DND-41 (cell line): Measurements from ENCODE around the gene TOP3A.
"Not testable (repeated sequence)": the region's sequence is repeated elsewhere in the genome, so short reads cannot be mapped to it uniquely, and the experiment has no call there.

ENCODE experiments used
- ATAC-seq: fragments of 200-7000 bp; cut with Tn5 transposase; 3 replicates; pipeline ENCODE4 v1.9.1; 2021; ENCODE audit warnings: low read depth; ENCODE audit not compliant: insufficient read depth
- DNase-seq: peaks from one replicate; pipeline ENCODE4 v3.0.0-alpha.2; 2020
- H2AFZ ChIP-seq: 2 replicates; pipeline ENCODE4 v1.6.0; 2012; ENCODE audit warnings: low read depth, low read length
- H3K27ac ChIP-seq: 2 replicates; pipeline ENCODE4 v1.5.1; 2012; ENCODE audit warnings: low read length, inconsistent platforms
- H3K27me3 ChIP-seq: fragments of 200-600 bp; sonication (generic); 2 replicates; pipeline ENCODE4 v1.6.0; 2012; ENCODE audit warnings: low read length, mild to moderate bottlenecking, inconsistent platforms; ENCODE audit not compliant: insufficient read depth, poor library complexity
- H3K36me3 ChIP-seq: 2 replicates; pipeline ENCODE4 v1.5.1; 2012; ENCODE audit warnings: low read length, inconsistent platforms; ENCODE audit not compliant: insufficient read depth
- H3K4me1 ChIP-seq: 2 replicates; pipeline ENCODE4 v1.5.1; 2012; ENCODE audit warnings: mild to moderate bottlenecking, low read length; ENCODE audit not compliant: insufficient read depth
- H3K4me2 ChIP-seq: 2 replicates; pipeline ENCODE4 v1.6.0; 2012; ENCODE audit warnings: mild to moderate bottlenecking, moderate library complexity, low read length, inconsistent platforms; ENCODE audit not compliant: insufficient read depth
- H3K4me3 ChIP-seq, 2 experiments: fragments of 200-600 bp in 1 of 2; shearing (Covaris generic) in 1 of 2; 2 replicates each; pipeline ENCODE4 v1.5.1; 2012 to 2016; ENCODE audit warnings: inconsistent platforms in 2 of 2, low read length in 2 of 2, mild to moderate bottlenecking in 2 of 2, low read depth in 1 of 2, moderate library complexity in 1 of 2
- H3K79me2 ChIP-seq: 2 replicates; pipeline ENCODE4 v1.6.0; 2012; ENCODE audit warnings: low read length, inconsistent platforms; ENCODE audit not compliant: insufficient read depth
- H3K9ac ChIP-seq: 2 replicates; pipeline ENCODE4 v1.6.0; 2012; ENCODE audit warnings: low read depth, mild to moderate bottlenecking, inconsistent platforms, low read length, moderate library complexity
- H3K9me3 ChIP-seq: 2 replicates; pipeline ENCODE4 v1.5.1; 2012; ENCODE audit warnings: low read length, moderate library complexity, mild to moderate bottlenecking, inconsistent platforms; ENCODE audit not compliant: insufficient read depth, severe bottlenecking
- H4K20me1 ChIP-seq: 2 replicates; pipeline ENCODE4 v1.6.0; 2012; ENCODE audit warnings: low read length; ENCODE audit not compliant: insufficient read depth
- CTCF ChIP-seq: IDR thresholded peaks from 2 replicates; pipeline ENCODE4 v1.5.1; 2012; ENCODE audit warnings: borderline replicate concordance, low read length, moderate library complexity, mild to moderate bottlenecking; ENCODE audit not compliant: poor library complexity, severe bottlenecking; ENCODE audit errors: extremely low read depth
- EZH2 ChIP-seq: IDR thresholded peaks from 3 replicates; pipeline ENCODE4 v1.6.1; 2012; ENCODE audit warnings: borderline replicate concordance, low read depth, mild to moderate bottlenecking, moderate library complexity, low read length, inconsistent platforms; ENCODE audit not compliant: severe bottlenecking

TOP3A gene

GRCh38 chr17:18300725-18301480, 13.9 kb downstream of the TOP3A start:
- no peak for DNase-seq
- Histone ChIP-seq H3K4me2 (no peak overlapping the region), H3K79me2 (no peaks in the 10 kb centered on the region), H4K20me1 (no peaks in the 10 kb centered on the region), H3K4me1 (no peaks in the 10 kb centered on the region), H2AFZ (no peak overlapping the region), H3K9me3 (no peaks in the 10 kb centered on the region), H3K9ac (no peak overlapping the region), H3K27ac (no peak overlapping the region), H3K4me3 (no peak overlapping the region), H3K27me3 (no peaks in the 10 kb centered on the region), H3K36me3 (peaks cover 77% of the 10 kb centered on the region)
- no peak for TF ChIP-seq EZH2
- TF ChIP-seq CTCF = no peak
- ATAC-seq = no peak

GRCh38 chr17:18298061-18298460, 16.7 kb downstream of the TOP3A start:
- peaks cover 78% of the 10 kb centered on the region for H3K36me3 ChIP-seq
- not testable (repeated sequence) for H3K9ac ChIP-seq, ATAC-seq

GRCh38 chr17:18291718-18292540, 22.9 kb downstream of the TOP3A start:
- no peaks in the 10 kb centered on the region for H3K79me2 ChIP-seq
- H3K27me3 ChIP-seq = no peaks in the 10 kb centered on the region
- H3K4me1 ChIP-seq = no peaks in the 10 kb centered on the region
- H3K27ac ChIP-seq = no peak overlapping the region
- no peaks in the 10 kb centered on the region for H3K9me3 ChIP-seq
- H4K20me1 ChIP-seq = no peaks in the 10 kb centered on the region
- peaks cover 87% of the 10 kb centered on the region for H3K36me3 ChIP-seq
- H3K4me2 ChIP-seq = no peak overlapping the region
- DNase-seq = no peak
- H2AFZ ChIP-seq = no peak overlapping the region
- no peak overlapping the region for H3K4me3 ChIP-seq
- ATAC-seq = no peak
- TF ChIP-seq CTCF (no peak), EZH2 (no peak)
- no peak overlapping the region for H3K9ac ChIP-seq

More at GRCh38 chr17:18298061-18298460, 16.7 kb downstream of the TOP3A start:
- H3K4me2 ChIP-seq, H3K27ac ChIP-seq, H3K27me3 ChIP-seq, H3K4me3 ChIP-seq, H3K79me2 ChIP-seq, DNase-seq, H2AFZ ChIP-seq, H3K9me3 ChIP-seq, H4K20me1 ChIP-seq, H3K4me1 ChIP-seq: not testable (repeated sequence)

GRCh38 chr17:18285296-18285695, 29.5 kb downstream of the TOP3A start:
- H3K36me3 ChIP-seq = peaks cover 91% of the 10 kb centered on the region

More at GRCh38 chr17:18285296-18285695, 29.5 kb downstream of the TOP3A start:
- no peak for DNase-seq
- TF ChIP-seq EZH2 = no peak
- TF ChIP-seq CTCF = no peak
- Histone ChIP-seq H2AFZ (no peak overlapping the region), H3K4me1 (no peaks in the 10 kb centered on the region), H4K20me1 (peaks cover 18% of the 10 kb centered on the region; the same call in 1 of the 2 replicates), H3K27ac (no peak overlapping the region), H3K79me2 (no peaks in the 10 kb centered on the region), H3K4me2 (no peak overlapping the region), H3K4me3 (no peak overlapping the region), H3K27me3 (no peaks in the 10 kb centered on the region), H3K9me3 (no peaks in the 10 kb centered on the region), H3K9ac (no peak overlapping the region)
- no peak for ATAC-seq
